Nephron (organoid): ENCODE measurements around the gene LGI2.

Experiments
- H3K27ac Mint-ChIP-seq, 3 experiments: 2 replicates each; pipeline ENCODE4 v1.8.0; 2020; ENCODE audit warnings: mixed read lengths in 3 of 3, mild to moderate bottlenecking in 2 of 3, moderate library complexity in 1 of 3
- H3K27me3 Mint-ChIP-seq: 2 replicates; pipeline ENCODE4 v1.8.0; 2021; ENCODE audit warnings: low read depth, mild to moderate bottlenecking, moderate library complexity, mixed read lengths
- H3K36me3 Mint-ChIP-seq: 2 replicates; pipeline ENCODE4 v1.8.0; 2020; ENCODE audit warnings: low read depth, mixed read lengths
- H3K4me1 Mint-ChIP-seq: 2 replicates; pipeline ENCODE4 v1.8.0; 2020; ENCODE audit warnings: mixed read lengths
- H3K4me3 Mint-ChIP-seq, 3 experiments: 2 replicates each; pipeline ENCODE4 v1.8.0; 2020; ENCODE audit warnings: mild to moderate bottlenecking in 3 of 3, mixed read lengths in 3 of 3, moderate library complexity in 2 of 3
- H3K9me3 Mint-ChIP-seq: 2 replicates; pipeline ENCODE4 v1.8.0; 2020; ENCODE audit warnings: mixed read lengths
- CTCF ChIP-seq, 3 experiments: fragments of 200-600 bp; sonication (generic); IDR thresholded peaks; one replicate each; pipeline ENCODE4 v1.5.0; 2021; ENCODE audit warnings: antibody characterized with exemption in 3 of 3; ENCODE audit not compliant: unreplicated experiment in 3 of 3

Gene LGI2

GRCh38 chr4:25013756-25014661 lies 16.7 kb downstream of the LGI2 start:
- no peak for TF ChIP-seq CTCF (IDR thresholded peaks at IDR 0.05; ENCODE audit: unreplicated experiment in 3 of 3)
- H3K27me3 Mint-ChIP-seq: no peaks in the 10 kb centered on the region
- peaks cover 70% of the 10 kb centered on the region for H3K4me1 Mint-ChIP-seq
- no peaks in the 10 kb centered on the region for H3K9me3 Mint-ChIP-seq
- peaks cover 19% of the 10 kb centered on the region for H3K36me3 Mint-ChIP-seq
- peak overlapping the region; percentile 94 to 95 (median 95) for H3K27ac Mint-ChIP-seq
- peak overlapping the region; percentile 7 to 41 (median 35) for H3K4me3 Mint-ChIP-seq

- no peak for TF ChIP-seq CTCF (IDR thresholded peaks at IDR 0.05; ENCODE audit: unreplicated experiment in 3 of 3)
- peaks cover 8% of the 10 kb centered on the region for H3K36me3 Mint-ChIP-seq
- H3K9me3 Mint-ChIP-seq: no peaks in the 10 kb centered on the region
- H3K4me1 Mint-ChIP-seq: peaks cover 62% of the 10 kb centered on the region
- no peaks in the 10 kb centered on the region for H3K27me3 Mint-ChIP-seq
- H3K27ac Mint-ChIP-seq: peak overlapping the region; percentile 94 to 95 (median 95)
- H3K4me3 Mint-ChIP-seq: peak overlapping the region in 1 of 3 experiments; percentile 41
Observed at GRCh38 chr4:25012655-25013054, 18.1 kb downstream of the LGI2 start.

GRCh38 chr4:25011135-25011866 lies 19.4 kb downstream of the LGI2 start:
- Mint-ChIP-seq H3K27ac (peak overlapping the region; percentile 94 to 95 (median 95)), H3K36me3 (peaks cover 9% of the 10 kb centered on the region), H3K9me3 (no peaks in the 10 kb centered on the region), H3K4me3 (no peak overlapping the region), H3K4me1 (peaks cover 52% of the 10 kb centered on the region), H3K27me3 (no peaks in the 10 kb centered on the region)
- TF ChIP-seq CTCF (IDR thresholded peaks at IDR 0.05; ENCODE audit: unreplicated experiment in 3 of 3): no peak

DNA sequence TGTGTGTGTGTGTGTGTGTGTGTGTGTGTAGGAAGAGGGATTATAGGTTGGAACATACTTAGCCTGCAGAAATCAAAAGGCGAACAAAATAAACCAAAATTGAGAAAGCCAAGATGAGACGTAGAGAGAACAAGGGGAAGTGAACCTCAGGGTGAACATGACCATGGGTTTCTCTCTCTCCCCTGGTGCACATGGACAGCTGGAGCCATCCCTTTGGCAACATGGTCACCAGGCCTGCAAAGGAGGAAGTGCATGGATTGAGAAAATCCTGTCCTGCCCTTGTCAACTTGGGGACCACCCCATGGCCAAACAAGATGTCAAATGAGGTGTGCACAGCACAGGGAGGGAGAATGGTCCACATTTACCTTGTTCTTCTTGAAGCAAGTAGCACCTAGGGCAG lies 23.1 kb downstream of the LGI2 start:
- Mint-ChIP-seq H3K4me3 (no peak overlapping the region), H3K27ac (no peak overlapping the region), H3K9me3 (no peaks in the 10 kb centered on the region), H3K27me3 (no peaks in the 10 kb centered on the region), H3K36me3 (peaks cover 9% of the 10 kb centered on the region), H3K4me1 (peaks cover 25% of the 10 kb centered on the region)
- TF ChIP-seq CTCF (IDR thresholded peaks at IDR 0.05; ENCODE audit: unreplicated experiment in 3 of 3): no peak

- TF ChIP-seq CTCF (IDR thresholded peaks at IDR 0.05; ENCODE audit: unreplicated experiment in 3 of 3): no peak
- H3K27ac Mint-ChIP-seq: peak overlapping the region in 2 of 3 experiments; percentile 32 to 72
- no peak overlapping the region for H3K4me3 Mint-ChIP-seq
- H3K36me3 Mint-ChIP-seq: peaks cover 4% of the 10 kb centered on the region
- peaks cover 45% of the 10 kb centered on the region for H3K4me1 Mint-ChIP-seq
- H3K9me3 Mint-ChIP-seq: no peaks in the 10 kb centered on the region
- peaks cover 3% of the 10 kb centered on the region for H3K27me3 Mint-ChIP-seq
Observed at GRCh38 chr4:25002681-25003080, 28.1 kb downstream of the LGI2 start.
